ENCODE data around the gene CGRRF1.

The CGRRF1 gene

DNA sequence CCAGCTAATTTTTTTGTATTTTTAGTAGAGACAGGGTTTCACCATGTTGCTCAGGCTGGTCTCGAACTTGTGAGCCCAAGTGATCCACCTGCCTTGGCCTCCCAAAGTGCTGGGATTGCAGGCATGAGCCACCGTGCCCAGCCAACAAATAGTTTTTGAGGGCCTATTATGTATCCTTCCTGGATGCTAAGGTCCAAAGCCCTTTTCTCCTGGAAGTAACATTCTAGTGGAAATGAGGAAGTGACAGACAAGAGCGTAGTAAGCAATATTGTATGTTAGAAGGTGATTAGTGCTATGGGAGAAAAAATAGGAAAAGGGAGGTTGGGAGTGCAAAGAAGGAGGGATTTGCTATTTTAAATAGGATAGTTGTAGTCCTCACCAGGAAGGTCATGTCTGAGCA lies 9.0 kb upstream of the CGRRF1 start:
- no peak for FAIRE-seq
- no peak for DNase-seq (ENCODE audit: insufficient read length, low spot score)
- TF ChIP-seq, protein P1, sequence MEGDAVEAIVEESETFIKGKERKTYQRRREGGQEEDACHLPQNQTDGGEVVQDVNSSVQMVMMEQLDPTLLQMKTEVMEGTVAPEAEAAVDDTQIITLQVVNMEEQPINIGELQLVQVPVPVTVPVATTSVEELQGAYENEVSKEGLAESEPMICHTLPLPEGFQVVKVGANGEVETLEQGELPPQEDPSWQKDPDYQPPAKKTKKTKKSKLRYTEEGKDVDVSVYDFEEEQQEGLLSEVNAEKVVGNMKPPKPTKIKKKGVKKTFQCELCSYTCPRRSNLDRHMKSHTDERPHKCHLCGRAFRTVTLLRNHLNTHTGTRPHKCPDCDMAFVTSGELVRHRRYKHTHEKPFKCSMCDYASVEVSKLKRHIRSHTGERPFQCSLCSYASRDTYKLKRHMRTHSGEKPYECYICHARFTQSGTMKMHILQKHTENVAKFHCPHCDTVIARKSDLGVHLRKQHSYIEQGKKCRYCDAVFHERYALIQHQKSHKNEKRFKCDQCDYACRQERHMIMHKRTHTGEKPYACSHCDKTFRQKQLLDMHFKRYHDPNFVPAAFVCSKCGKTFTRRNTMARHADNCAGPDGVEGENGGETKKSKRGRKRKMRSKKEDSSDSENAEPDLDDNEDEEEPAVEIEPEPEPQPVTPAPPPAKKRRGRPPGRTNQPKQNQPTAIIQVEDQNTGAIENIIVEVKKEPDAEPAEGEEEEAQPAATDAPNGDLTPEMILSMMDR (IDR thresholded peaks at IDR 0.05; ENCODE audit: insufficient read depth, missing control alignments) = no peak

DNA sequence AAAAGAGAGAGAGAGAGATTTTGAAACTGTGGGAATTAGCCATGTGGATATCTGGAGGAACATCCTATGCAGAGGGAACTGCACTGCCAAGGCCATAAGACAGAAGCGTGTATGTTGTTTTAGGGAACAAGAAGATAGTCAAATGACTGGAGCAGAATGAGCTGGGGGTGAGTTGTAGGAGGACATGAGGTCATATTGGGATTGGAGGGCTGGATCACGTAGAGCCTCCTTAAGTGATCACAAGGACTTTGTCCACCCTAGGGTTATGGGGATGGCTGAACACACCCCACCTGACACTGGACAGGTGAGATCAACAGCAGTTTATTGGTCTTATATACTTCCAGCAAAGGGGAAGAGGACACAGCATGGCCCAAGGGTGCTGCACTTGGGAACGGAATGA lies 8.2 kb upstream of the CGRRF1 start:
- FAIRE-seq (no peak), DNase-seq (ENCODE audit: insufficient read length, low spot score) (no peak)
- TF ChIP-seq, protein P1 (IDR thresholded peaks at IDR 0.05; ENCODE audit: insufficient read depth, missing control alignments) = no peak

DNA sequence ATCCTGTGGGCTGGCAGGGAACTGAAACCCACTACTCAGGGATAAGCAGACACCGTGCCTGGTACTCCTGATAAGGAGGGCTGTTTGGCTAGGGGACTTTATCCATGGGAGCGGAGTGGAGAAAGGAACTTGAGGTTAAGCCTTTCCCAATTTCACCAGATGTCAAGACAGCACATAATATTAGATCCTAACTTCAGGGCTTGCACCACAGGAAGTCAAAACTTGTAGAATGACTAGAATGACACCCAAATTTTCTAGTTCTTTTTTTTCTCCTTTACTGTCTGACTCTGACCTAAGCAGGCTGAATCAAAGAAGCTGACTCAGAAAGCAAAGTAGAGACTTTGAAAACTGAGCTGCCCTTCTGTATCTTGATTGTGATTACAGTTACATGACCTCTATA lies 7.1 kb upstream of the CGRRF1 start:
- TF ChIP-seq, protein P1 (IDR thresholded peaks at IDR 0.05; ENCODE audit: insufficient read depth, missing control alignments) = no peak
- FAIRE-seq = no peak
- DNase-seq (ENCODE audit: insufficient read length, low spot score) = no peak

DNA sequence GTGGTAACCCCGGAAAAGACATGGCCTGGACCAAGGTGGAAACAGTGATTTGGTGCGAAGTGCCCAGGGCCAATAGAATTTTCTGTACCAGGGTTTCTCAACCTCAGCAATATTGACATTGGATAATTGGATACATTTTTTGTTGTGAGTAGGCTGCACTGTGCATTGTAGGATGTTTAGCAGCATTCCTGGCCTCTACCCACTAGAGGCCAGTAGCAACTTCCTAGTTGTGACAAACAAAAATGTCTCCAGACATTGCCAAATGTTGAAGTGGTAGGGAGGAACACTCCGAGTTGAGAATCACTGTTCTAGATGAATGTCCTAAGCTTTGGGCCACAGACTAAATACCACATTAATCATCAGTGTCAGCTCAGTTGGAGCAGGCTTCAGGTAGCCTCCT lies 6.2 kb upstream of the CGRRF1 start:
- FAIRE-seq = no peak
- no peak for DNase-seq (ENCODE audit: insufficient read length, low spot score)
- TF ChIP-seq, protein P1 (IDR thresholded peaks at IDR 0.05; ENCODE audit: insufficient read depth, missing control alignments) = no peak

DNA sequence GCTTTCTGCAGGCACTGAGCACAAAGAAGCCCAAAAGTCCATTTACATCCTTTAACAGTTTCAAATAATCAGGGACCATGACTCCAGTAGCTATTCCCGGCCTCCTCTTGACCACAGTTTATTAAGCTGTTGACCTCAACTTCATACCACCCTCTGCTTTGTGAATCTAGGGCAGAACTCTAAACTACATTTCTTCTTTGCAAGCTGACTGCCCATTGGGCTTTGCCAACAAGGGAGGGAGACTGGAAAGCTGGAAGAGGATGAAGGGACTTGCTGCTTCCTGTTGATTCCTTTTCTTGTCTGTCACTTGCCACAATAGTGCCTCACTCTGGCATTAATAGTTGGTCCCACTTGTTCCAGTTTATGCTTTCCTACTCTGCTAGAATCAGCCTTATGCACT lies 2.7 kb downstream of the CGRRF1 start:
- TF ChIP-seq, protein P1 (IDR thresholded peaks at IDR 0.05; ENCODE audit: insufficient read depth, missing control alignments) = no peak
- no peak for FAIRE-seq
- no peak for DNase-seq (ENCODE audit: insufficient read length, low spot score)

DNA sequence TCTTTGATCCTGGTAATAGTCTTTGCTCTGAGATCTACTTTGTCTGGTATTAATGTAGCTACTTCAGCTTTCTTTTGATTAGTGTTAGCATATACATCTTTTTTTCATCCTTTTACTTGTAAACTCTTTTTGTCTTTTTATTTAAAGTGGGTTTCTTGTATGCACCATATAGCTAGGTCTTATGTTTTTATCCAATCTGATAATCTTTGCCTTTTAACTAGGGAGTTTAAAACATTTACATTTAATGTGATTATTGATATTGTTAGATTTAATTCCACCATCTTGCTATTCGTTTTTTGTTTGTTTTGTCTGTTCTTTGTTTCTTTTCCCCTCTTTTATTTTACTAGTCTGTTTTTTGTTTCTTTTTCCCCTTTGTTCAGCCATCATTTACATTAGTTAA lies 6.0 kb downstream of the CGRRF1 start:
- FAIRE-seq (no peak), DNase-seq (ENCODE audit: insufficient read length, low spot score) (no peak)
- TF ChIP-seq, protein P1 (IDR thresholded peaks at IDR 0.05; ENCODE audit: insufficient read depth, missing control alignments) = no peak

DNA sequence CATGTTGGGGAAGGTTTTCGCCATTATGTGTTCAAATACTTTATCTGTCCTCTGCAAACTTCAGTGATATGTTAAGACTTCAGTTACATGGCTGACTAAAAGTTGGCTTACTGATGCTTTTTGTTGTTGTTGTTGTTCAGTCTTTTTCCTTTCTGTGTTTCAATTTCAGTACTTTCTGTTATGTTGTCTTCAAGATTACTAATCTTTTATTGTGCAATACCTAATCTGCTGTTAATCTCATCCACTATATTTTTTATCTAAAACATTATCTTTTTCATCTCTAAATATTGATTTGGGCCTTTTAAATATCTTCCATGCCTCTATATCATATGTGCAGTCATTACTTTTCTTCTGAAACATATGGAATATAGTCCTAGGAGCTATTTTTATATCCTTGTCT lies 7.0 kb downstream of the CGRRF1 start:
- no peak for FAIRE-seq
- no peak for DNase-seq (ENCODE audit: insufficient read length, low spot score)
- TF ChIP-seq, protein P1 (IDR thresholded peaks at IDR 0.05; ENCODE audit: insufficient read depth, missing control alignments) = no peak
